ACC112 (cell line): Measurements from ENCODE around the gene FAM72A.
A peak's percentile ranks its signal among the peaks of the same experiment; 100 is the strongest.
"Not testable (repeated sequence)": the region's sequence is repeated elsewhere in the genome, so short reads cannot be mapped to it uniquely, and the experiment has no call there.

ENCODE experiments used
- H2AFZ ChIP-seq: fragments of 200-600 bp; sonication (generic); one replicate; pipeline ENCODE4 v1.6.0; 2017; ENCODE audit warnings: antibody characterized with exemption, low read length; ENCODE audit not compliant: unreplicated experiment
- H3K27ac ChIP-seq: fragments of 200-600 bp; sonication (generic); 2 replicates; pipeline ENCODE4 v1.5.1; 2014; ENCODE audit warnings: low read depth, mild to moderate bottlenecking, antibody characterized with exemption, low read length, moderate library complexity
- H3K27me3 ChIP-seq: fragments of 200-600 bp; sonication (generic); 2 replicates; pipeline ENCODE4 v1.6.1; 2014; ENCODE audit warnings: mild to moderate bottlenecking, antibody characterized with exemption, low read length, moderate library complexity, mixed read lengths; ENCODE audit not compliant: insufficient read depth
- H3K36me3 ChIP-seq: fragments of 200-600 bp; sonication (generic); 2 replicates; pipeline ENCODE4 v1.6.1; 2016; ENCODE audit warnings: mild to moderate bottlenecking, antibody characterized with exemption, low read length, moderate library complexity, mixed read lengths; ENCODE audit not compliant: insufficient read depth
- H3K4me1 ChIP-seq: fragments of 200-600 bp; sonication (generic); one replicate; pipeline ENCODE4 v1.6.1; 2016; ENCODE audit warnings: low read length, mixed read lengths; ENCODE audit not compliant: insufficient read depth, unreplicated experiment, control insufficient read depth
- H3K4me3 ChIP-seq: fragments of 200-600 bp; sonication (generic); 2 replicates; pipeline ENCODE4 v1.5.1; 2014; ENCODE audit warnings: mild to moderate bottlenecking, low read depth, low read length
- H3K79me2 ChIP-seq: fragments of 200-600 bp; sonication (generic); one replicate; pipeline ENCODE4 v1.6.0; 2016; ENCODE audit warnings: low read length; ENCODE audit not compliant: control insufficient read depth, unreplicated experiment, insufficient read depth

Gene FAM72A

DNA sequence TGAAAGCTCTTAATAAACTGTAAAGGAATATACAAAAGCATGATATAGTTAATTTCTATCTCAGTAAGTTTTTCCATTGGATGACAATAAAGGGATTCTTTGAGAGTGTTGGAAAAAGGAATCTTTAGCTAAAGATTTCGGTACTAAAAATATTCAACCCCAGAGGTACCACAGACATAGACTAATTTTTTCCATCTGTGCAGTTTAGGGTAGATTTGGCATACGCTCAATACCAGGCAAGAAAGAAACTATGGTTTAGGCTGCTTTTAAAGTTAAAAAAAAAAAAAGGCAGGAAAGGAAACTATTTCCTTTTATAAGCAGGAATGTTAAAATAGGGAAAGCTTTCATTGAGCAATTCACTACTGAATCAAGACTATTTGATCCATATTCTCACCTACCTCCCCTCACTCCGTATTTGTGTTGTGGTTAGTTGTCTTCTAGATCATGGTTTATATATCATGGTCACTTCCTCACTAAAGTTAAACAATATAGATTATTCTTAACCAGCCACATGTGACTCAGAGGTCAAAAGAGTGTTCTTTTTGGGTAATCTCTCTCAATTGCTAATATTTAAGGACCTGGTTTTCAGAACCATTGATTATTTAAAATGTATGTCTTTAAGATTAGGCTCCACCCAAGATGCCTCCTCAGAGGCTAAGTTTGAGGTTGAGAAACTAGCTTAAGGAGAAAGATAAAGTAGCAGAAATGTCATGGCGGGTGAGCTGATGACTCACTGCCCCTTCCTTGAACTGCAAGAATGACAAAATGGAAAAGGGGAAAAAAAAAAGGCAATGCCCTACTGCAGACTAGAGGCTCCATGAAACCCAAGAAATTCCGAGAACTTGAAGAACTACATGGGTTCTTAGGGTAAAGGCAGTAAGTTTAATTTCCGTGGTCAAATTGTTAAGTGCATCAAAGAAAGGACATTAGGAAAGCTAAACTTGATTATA is 20.0 kb downstream of the FAM72A start:
- not testable (repeated sequence) for H3K36me3 ChIP-seq, H3K79me2 ChIP-seq, H2AFZ ChIP-seq, H3K4me1 ChIP-seq, H3K27me3 ChIP-seq, H3K4me3 ChIP-seq
- H3K27ac ChIP-seq = peak overlapping the region; percentile 30; the same call in 1 of the 2 replicates

GRCh38 chr1:206179666-206180065 is 23.0 kb downstream of the FAM72A start:
- not testable (repeated sequence) for H3K4me3 ChIP-seq, H2AFZ ChIP-seq

GRCh38 chr1:206178061-206178989 is 24.3 kb downstream of the FAM72A start:
- H3K27me3 ChIP-seq, H3K79me2 ChIP-seq, H2AFZ ChIP-seq, H3K36me3 ChIP-seq, H3K4me3 ChIP-seq: not testable (repeated sequence)
- Histone ChIP-seq H3K4me1 (peaks cover 11% of the 10 kb centered on the region), H3K27ac (peak overlapping the region; percentile 32)

More at GRCh38 chr1:206179666-206180065, 23.0 kb downstream of the FAM72A start:
- H3K27me3 ChIP-seq, H3K79me2 ChIP-seq, H3K36me3 ChIP-seq, H3K27ac ChIP-seq: not testable (repeated sequence)
- peaks cover 11% of the 10 kb centered on the region for H3K4me1 ChIP-seq

GRCh38 chr1:206176114-206176502 is 26.5 kb downstream of the FAM72A start:
- peaks cover 11% of the 10 kb centered on the region for H3K4me1 ChIP-seq
- H3K27me3 ChIP-seq, H3K36me3 ChIP-seq, H3K79me2 ChIP-seq, H2AFZ ChIP-seq, H3K4me3 ChIP-seq, H3K27ac ChIP-seq: not testable (repeated sequence)

DNA sequence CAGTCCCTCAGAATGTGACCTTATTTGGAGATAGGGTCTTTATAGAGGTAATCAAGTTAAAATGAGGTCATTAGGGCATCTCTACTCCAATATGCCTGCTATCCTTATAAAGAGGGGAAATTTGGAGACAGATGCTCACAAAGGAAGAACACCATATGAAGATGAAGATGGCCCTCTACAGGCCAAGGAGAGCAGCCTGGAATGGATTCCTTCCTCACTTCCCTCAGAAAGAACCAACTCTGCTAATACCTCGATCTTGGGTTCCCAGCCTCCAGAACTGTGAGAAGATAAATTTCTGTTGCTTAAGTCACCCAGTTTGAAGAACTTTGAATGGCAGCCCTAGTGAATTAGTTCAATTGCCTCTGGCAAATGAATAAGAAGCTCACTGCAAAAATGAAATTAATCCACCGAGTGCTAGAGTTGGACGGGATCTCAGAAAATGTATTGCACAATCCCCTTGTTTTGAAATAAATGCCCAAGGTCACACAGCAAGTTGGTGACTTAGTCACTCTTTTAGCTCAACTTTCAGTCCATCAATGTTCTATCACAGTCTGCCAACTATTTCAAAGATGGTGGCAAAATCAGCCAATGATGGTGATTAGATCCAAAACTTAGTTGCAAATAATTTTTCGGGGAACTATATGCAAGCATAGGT is 27.1 kb downstream of the FAM72A start:
- H3K79me2 ChIP-seq, H2AFZ ChIP-seq, H3K27me3 ChIP-seq, H3K36me3 ChIP-seq: not testable (repeated sequence)
- peak overlapping the region; percentile 70 for H3K27ac ChIP-seq
- peaks cover 11% of the 10 kb centered on the region for H3K4me1 ChIP-seq
- H3K4me3 ChIP-seq = peak overlapping the region; percentile 65

GRCh38 chr1:206174182-206174868 is 28.3 kb downstream of the FAM72A start:
- H3K27ac ChIP-seq, H3K36me3 ChIP-seq, H2AFZ ChIP-seq, H3K79me2 ChIP-seq, H3K27me3 ChIP-seq, H3K4me3 ChIP-seq: not testable (repeated sequence)
- peaks cover 11% of the 10 kb centered on the region for H3K4me1 ChIP-seq

- H3K27me3 ChIP-seq, H3K4me1 ChIP-seq, H3K4me3 ChIP-seq, H3K27ac ChIP-seq, H3K36me3 ChIP-seq, H2AFZ ChIP-seq, H3K79me2 ChIP-seq: not testable (repeated sequence)
Observed at GRCh38 chr1:206173110-206173719, 29.4 kb downstream of the FAM72A start.

DNA sequence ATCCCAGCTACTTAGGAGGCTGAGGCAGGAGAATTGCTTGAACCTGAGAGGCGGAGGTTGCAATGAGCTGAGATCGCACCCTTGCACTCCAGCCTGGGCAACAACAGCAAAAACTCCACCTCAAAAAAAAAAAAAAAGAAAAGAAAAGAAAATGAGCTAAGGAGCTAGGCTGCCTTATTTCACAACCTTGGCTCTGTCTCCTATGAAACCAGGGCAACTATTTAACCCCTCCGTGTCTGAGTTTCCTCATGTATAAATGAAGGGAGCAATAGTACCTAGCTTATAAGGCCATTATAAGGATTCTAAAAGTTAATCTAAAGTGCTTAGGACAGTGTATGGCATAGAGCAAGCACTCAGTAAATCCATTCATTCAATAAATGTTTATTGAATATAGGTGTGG is 32.8 kb downstream of the FAM72A start:
- not testable (repeated sequence) for H2AFZ ChIP-seq, H3K27ac ChIP-seq, H3K79me2 ChIP-seq, H3K27me3 ChIP-seq, H3K4me3 ChIP-seq, H3K4me1 ChIP-seq, H3K36me3 ChIP-seq

DNA sequence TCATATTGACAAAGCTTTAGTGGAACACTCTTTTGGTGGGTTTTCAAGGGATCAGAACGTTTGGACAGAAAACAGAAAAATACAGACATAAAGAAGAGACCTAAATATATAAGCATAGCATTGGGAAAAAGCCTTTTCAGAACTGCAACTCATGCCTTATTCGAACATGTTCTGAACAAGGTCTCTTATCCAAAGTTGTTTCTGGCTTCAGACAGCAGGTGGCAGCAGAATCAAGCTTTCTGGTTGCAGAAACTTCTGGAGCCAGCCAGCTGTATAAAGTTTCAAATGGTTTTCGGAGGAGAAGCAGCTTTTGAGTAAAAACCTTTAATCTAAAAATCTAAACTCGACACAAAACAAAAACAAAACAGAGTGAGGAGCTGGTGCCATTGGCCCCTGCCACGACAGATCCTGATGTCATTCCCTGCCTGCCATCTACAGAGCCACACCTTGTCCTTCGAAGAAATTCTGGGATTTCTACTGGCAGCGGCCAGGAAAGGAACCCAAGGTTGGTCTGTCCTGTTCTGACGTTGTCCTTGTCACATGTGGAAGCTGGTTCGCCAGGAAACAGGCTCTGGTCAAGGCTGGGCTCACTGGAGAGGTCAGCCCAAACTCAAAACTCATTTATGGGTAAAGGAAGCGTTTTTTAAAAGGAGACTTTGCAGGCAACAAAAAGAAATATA is 35.1 kb downstream of the FAM72A start:
- H3K27ac ChIP-seq, H3K27me3 ChIP-seq, H3K4me1 ChIP-seq, H3K4me3 ChIP-seq, H3K36me3 ChIP-seq, H3K79me2 ChIP-seq: not testable (repeated sequence)
- peak overlapping the region; percentile 50 for H2AFZ ChIP-seq
